ENCODE measurements around the gene IQCE.
"Not testable (repeated sequence)": the region's sequence is repeated elsewhere in the genome, so short reads cannot be mapped to it uniquely, and the experiment has no call there.

The IQCE gene

GRCh38 chr7:2582006-2582735 lies 23.4 kb downstream of the IQCE start:
- DNase-seq = no peak

GRCh38 chr7:2583798-2584580 lies 25.2 kb downstream of the IQCE start:
- no peak for DNase-seq

DNA sequence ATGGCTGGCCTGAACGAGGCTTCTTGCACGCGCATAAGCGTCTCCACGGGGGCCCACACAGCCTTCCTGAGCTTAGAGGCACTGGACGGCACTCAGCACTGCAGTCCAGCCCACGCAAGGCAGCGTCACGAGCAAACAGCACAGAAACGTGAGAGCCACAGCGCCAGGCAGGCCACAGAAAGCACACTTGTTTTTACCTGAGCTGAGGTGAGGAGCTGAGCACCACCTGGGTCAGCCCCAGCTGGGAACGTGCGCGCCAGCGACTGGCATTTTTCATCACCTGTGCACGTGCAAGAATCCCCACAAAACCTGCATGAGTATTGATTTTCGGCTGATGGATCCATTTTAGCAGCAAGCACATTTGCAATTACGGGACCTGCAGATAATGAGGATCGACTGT lies 26.7 kb downstream of the IQCE start:
- no peak for DNase-seq

GRCh38 chr7:2586326-2587020 lies 27.7 kb downstream of the IQCE start:
- no peak for DNase-seq

DNA sequence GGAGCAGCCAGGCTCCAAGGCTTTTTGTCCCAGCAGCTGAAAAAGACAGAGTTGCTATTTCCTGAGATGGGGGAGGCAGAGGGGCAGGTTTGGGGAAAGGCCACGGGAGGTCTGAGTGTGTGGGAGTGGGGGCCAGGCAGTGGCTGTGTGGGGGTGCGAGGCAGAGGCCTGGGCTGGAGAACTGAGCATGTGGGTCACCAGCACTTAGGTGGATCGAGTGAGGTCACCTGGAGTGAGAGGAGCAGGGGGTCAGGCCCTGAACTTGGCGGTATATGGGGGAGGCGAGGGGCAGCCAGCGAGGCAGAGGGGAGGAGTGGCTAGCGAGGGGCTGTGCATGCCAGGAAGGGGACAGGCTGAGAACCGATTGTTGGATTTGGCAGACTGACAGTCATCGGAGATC lies 28.4 kb downstream of the IQCE start:
- DNase-seq = no peak

DNA sequence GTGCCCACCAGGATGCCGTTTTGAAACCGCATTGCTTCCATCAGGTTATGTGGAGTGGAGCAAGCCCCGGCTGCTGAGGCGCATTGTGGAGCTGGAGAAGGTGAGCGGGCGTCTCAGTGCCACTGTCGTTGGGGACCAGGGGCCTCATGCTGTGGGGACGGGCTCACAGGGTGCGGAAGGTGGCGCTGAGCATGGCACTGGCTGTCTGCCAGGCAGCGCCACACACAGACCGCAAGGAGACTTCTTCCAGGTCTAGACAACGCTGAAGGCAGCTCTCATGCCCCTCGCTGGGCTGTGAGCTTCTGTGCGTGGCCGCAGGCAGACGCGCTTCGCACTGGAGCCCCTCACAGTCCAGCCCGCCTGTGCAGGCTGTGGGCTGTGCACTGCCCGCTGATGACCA lies 29.0 kb downstream of the IQCE start:
- no peak for DNase-seq

- no peak for DNase-seq
Observed at GRCh38 chr7:2589341-2589740, 30.6 kb downstream of the IQCE start.

DNA sequence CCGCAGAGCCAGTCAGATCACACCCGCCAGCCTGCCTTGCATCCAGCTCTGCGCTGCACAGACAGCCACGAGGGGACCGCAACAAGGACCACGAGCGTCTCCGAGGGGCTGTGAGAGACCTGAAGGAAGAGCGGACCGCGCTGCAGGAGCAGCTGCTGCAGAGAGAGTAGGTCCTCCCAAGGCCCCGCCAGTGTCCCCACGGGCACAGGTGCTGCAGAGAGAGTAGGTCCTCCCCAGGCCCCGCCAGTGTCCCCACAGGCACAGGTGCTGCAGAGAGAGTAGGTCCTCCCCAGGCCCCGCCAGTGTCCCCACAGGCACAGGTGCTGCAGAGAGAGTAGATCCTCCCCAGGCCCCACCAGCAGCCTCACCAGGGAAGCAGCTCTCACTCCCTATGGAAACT lies 31.2 kb downstream of the IQCE start:
- not testable (repeated sequence) for DNase-seq

GRCh38 chr7:2592375-2592865 lies 33.6 kb downstream of the IQCE start:
- no peak for DNase-seq

- no peak for DNase-seq
Observed at GRCh38 chr7:2593036-2593727, 34.4 kb downstream of the IQCE start.

DNA sequence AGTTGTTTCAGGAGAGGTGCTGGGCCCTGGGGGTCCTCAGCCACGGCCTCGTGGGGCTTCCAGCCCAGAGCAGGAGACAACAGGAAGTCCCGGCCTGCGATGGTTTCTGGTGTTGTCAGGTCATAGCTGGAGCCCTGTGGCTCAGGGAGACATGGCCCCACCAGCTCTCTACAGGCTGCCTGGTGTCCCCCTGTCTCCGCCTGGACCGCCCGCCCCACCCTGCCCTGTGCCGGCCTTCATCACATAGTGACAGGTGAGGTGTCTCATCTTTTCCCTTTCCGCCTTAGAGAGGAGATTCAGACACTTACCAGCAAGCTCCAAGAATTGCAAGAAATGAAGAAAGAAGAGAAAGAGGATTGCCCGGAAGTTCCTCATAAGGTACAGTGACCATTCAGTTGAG lies 35.8 kb downstream of the IQCE start:
- no peak for DNase-seq

DNA sequence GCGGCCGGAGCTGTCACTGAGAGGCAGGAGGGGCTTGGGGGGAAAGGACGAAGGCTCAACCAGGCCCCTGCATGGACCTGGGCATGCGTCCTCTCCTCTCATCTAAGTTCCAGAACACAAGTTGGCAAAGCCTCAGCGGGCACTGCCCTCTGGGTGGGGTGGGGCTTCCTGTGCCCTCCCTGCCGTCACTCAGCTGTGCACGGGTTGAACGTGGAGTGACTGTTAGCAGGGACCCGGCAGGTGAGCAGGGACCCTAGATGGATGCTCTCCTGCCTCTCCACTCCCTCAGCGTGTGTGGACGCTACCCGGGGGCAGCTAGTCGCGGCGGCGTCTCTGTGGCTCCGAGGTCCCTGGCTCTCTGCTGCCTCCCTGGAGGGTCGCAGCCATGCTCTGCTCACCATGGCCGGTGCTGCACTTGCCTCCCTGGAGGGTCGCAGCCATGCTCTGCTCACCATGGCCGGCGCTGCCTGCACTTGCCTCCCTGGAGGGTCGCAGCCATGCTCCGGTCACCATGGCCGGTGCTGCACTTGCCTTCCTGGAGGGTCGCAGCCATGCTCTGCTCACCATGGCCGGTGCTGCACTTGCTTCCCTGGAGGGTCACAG lies 36.6 kb downstream of the IQCE start:
- no peak for DNase-seq

DNA sequence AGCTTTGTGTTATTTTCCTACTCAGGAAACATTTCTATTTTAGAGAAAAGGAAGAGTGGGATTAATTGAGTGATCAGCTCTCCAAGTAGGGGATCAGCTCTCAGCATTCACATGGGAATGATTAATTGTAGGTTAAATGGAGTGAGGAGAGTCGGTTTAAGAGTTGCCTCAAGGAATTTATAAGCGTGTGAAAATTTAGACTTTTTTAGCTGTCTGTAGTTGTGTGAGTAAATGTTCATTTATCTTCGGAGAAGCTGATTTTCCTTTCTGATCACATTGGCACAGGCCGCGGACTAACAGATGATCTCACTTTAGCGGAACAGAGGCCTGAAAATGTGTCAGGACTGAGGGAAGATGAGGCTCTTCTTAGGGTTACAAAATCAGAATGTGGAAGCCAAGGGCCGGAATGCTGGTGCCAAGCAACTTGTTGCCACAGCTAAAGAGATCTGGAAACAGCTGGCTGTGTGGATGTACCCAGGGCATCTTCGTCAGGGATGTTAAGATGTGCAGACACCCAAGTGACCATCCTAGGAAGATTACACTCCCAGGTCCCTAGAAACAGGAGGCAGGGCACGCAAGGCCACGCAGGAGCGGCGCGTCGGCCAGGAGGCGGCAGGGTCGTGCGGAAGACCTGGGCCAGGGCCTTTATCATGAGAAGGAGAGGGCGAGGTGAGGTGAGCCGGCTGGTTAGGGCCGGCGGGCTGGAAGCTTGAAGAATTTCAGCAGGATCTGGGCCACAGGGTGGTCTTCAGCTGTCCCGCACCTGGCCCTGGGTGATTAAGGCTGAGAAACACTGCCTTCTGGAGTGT lies 37.9 kb downstream of the IQCE start:
- DNase-seq = no peak

- no peak for DNase-seq
Observed at GRCh38 chr7:2597273-2597640, 38.5 kb downstream of the IQCE start.

GRCh38 chr7:2598154-2598823 lies 39.5 kb downstream of the IQCE start:
- no peak for DNase-seq

DNA sequence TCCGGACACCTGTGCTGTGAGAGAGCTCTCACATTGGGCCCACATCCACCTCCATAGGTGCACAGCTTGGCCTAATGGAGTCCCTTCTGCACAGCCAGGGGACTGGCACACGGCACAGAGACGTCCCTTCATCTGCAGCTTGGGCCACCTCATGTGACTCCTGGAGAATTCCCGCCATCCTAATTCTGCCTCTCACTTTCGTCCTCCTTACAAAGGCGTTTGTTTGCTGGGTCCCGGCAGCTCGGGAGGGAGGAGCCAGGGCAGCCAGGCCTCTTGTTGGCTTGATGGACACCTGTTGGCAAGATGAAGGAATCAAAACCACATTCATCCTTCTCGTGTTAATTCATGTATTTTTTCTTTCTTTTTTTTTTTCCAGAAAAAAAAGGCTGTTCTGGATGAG lies 42.3 kb downstream of the IQCE start:
- DNase-seq = no peak

GRCh38 chr7:2601907-2602306 lies 43.1 kb downstream of the IQCE start:
- no peak for DNase-seq

DNA sequence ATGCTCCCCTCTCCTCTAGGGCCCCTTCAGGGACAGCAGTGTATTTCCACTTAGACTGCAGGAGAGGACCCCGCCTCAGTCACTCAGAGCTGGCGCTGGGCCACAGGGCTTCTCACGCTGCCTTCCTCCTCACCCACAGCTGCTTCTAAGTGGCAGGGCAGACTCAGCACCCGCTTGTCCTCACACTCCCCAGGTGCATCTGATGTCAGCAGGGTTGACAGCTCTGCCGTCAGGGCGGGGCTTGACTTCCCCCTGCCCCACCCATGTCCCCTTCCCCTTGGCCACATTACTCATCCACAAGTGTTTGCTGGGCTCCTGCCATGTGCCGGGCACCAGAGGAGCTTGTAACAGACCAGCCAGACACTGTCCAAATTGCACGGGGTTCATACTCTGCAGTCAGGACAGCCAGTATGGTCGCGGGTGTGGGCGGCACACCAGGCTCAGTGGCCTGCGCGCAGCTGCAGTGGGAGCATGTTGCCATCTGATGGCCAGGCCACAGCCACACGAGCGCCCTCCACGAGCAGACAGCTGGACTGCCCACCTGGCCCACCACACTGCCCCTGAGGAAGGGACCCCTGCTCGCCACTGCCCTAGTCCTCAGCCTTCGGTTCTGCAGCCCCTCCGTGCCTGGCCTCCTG lies 43.7 kb downstream of the IQCE start:
- DNase-seq = no peak

- no peak for DNase-seq
Observed at GRCh38 chr7:2603044-2603965, 44.5 kb downstream of the IQCE start.
